A673 (cell line): ENCODE data around the gene OMP. TPM values are rescaled to one million over a fixed set of nuclear protein-coding genes. Genes with fewer than 3 reads are reported as not detected.
A peak's percentile ranks its signal among the peaks of the same experiment; 100 is the strongest.

Experiments used
- BruUV-seq: library from RNA; stranded (reverse); fragments of 400-500 nt; replicated peaks from 2 replicates; lab custom pipeline; 2021; lab: Mats Ljungman, UMichigan
- CTCF ChIA-PET: fragments of 300-600 bp; sonication (Branson Sonifier 250); formaldehyde crosslinking; loops from one replicate; lab custom pipeline; 2022; ENCODE audit warnings: antibody characterized with exemption; lab: Charles Lee
- POLR2A ChIA-PET: fragments of 300-600 bp; sonication (Branson Sonifier 250); formaldehyde crosslinking; loops from one replicate; lab custom pipeline; 2022; ENCODE audit warnings: antibody characterized with exemption; ENCODE audit not compliant: low non-redundant PET; lab: Charles Lee
- DNase-seq: peaks from one replicate; pipeline ENCODE4 v3.0.0-alpha.2; 2015; ENCODE audit warnings: low spot score
- H3K27ac ChIP-seq: fragments of 200-600 bp; sonication (generic); 2 replicates; pipeline ENCODE4 v1.5.1; 2016; ENCODE audit warnings: mixed run types, low read depth, mild to moderate bottlenecking, mixed read lengths, antibody characterized with exemption, low read length; ENCODE audit not compliant: poor library complexity, severe bottlenecking
- H3K27me3 ChIP-seq: fragments of 200-600 bp; sonication (generic); replicated peaks from 2 replicates; pipeline ENCODE4 v1.6.1; 2017; ENCODE audit warnings: mixed run types, low read depth, mild to moderate bottlenecking, mixed read lengths, antibody characterized with exemption, low read length; ENCODE audit not compliant: insufficient read depth, poor library complexity
- H3K36me3 ChIP-seq: fragments of 200-600 bp; sonication (generic); 2 replicates; pipeline ENCODE4 v1.6.1; 2016; ENCODE audit warnings: mixed run types, mild to moderate bottlenecking, mixed read lengths, antibody characterized with exemption, low read length; ENCODE audit not compliant: insufficient read depth, poor library complexity, severe bottlenecking
- H3K4me1 ChIP-seq: fragments of 200-600 bp; sonication (generic); 2 replicates; pipeline ENCODE4 v1.6.1; 2017; ENCODE audit warnings: mixed run types, mild to moderate bottlenecking, mixed read lengths, antibody characterized with exemption, low read length; ENCODE audit not compliant: insufficient read depth, poor library complexity, severe bottlenecking
- H3K4me3 ChIP-seq: fragments of 200-600 bp; sonication (generic); 2 replicates; pipeline ENCODE4 v1.5.1; 2016; ENCODE audit warnings: low read depth, mixed run types, mild to moderate bottlenecking, mixed read lengths, low read length; ENCODE audit not compliant: poor library complexity, severe bottlenecking
- H3K9me3 ChIP-seq: fragments of 200-600 bp; sonication (generic); 2 replicates; pipeline ENCODE4 v1.6.1; 2016; ENCODE audit warnings: mixed run types, low read depth, mild to moderate bottlenecking, mixed read lengths, antibody characterized with exemption, low read length; ENCODE audit not compliant: poor library complexity, severe bottlenecking
- EZH2 ChIP-seq: fragments of 200-600 bp; sonication (generic); IDR thresholded peaks from 2 replicates; pipeline ENCODE4 v1.6.1; 2017; ENCODE audit warnings: borderline replicate concordance, low read depth, mild to moderate bottlenecking, mixed read lengths, antibody characterized with exemption, low read length; ENCODE audit not compliant: poor library complexity, severe bottlenecking
- intact Hi-C: fragments of 100-400 bp; cut with micrococcal nuclease; formaldehyde crosslinking; loops from one replicate; pipeline ENCODE4 v1.10.0; 2022; ENCODE audit not compliant: unreplicated experiment
- total RNA-seq: library from RNA; stranded (reverse); gene quantifications from 2 replicates; pipeline ENCODE4 v1.2.3, GENCODE V29; 2021
- TF ChIP-seq, protein P1 (sequence below): fragments of 300-800, 200-600 bp; sonication (generic); conservative IDR thresholded peaks from 2 replicates; pipeline ENCODE4 v1.5.1; 2017; ENCODE audit warnings: low read depth, mild to moderate bottlenecking, antibody characterized with exemption, low read length, moderate library complexity, mixed read lengths

The OMP gene
- total RNA-seq, 1 experiment from 2014 or later = not detected

DNA sequence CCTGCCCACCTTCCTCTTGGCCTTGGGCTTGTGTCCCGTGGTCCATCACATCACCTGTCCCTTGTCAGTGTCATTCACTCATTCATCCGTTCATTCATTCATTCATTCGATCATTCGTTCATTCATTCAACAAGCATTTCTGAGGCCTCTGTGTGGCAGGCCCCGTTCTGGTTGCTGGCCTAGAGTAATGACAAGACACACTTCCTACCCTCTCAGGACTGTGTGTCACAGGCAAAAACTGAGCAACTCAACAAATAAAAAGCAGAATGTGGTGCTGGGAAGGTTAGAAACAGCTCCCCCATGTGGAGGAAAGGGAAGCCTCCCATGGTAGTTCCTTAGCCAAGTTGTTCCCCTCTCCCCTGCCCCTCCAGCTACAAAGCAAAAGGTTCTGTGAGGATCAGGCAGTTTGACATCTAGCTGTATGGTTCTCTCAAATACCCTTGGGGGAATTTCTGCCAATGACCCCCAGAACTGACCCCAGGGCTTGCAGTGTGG, 1.6 kb upstream of the OMP start:
- no peaks in the 10 kb centered on the region for H3K9me3 ChIP-seq
- no peaks in the 10 kb centered on the region for H3K27me3 ChIP-seq
- intact Hi-C loops = no loop called here
- no peak for TF ChIP-seq EZH2
- TF ChIP-seq, protein P1, sequence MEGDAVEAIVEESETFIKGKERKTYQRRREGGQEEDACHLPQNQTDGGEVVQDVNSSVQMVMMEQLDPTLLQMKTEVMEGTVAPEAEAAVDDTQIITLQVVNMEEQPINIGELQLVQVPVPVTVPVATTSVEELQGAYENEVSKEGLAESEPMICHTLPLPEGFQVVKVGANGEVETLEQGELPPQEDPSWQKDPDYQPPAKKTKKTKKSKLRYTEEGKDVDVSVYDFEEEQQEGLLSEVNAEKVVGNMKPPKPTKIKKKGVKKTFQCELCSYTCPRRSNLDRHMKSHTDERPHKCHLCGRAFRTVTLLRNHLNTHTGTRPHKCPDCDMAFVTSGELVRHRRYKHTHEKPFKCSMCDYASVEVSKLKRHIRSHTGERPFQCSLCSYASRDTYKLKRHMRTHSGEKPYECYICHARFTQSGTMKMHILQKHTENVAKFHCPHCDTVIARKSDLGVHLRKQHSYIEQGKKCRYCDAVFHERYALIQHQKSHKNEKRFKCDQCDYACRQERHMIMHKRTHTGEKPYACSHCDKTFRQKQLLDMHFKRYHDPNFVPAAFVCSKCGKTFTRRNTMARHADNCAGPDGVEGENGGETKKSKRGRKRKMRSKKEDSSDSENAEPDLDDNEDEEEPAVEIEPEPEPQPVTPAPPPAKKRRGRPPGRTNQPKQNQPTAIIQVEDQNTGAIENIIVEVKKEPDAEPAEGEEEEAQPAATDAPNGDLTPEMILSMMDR = peak; percentile 85
- POLR2A ChIA-PET = no interaction called here
- H3K36me3 ChIP-seq = no peaks in the 10 kb centered on the region
- no peak overlapping the region for H3K4me3 ChIP-seq
- no peak overlapping the region for H3K27ac ChIP-seq
- CTCF ChIA-PET = interaction anchor here (0.5 to 1.5 kb wide), 4 partner anchors 10 to 170 kb away, joined by 3 to 10 read pairs (median 4); no protein-coding TSS in a partner anchor
- peak; percentile 70 for DNase-seq
- BruUV-seq = no TSS peak
- H3K4me1 ChIP-seq = no peaks in the 10 kb centered on the region

DNA sequence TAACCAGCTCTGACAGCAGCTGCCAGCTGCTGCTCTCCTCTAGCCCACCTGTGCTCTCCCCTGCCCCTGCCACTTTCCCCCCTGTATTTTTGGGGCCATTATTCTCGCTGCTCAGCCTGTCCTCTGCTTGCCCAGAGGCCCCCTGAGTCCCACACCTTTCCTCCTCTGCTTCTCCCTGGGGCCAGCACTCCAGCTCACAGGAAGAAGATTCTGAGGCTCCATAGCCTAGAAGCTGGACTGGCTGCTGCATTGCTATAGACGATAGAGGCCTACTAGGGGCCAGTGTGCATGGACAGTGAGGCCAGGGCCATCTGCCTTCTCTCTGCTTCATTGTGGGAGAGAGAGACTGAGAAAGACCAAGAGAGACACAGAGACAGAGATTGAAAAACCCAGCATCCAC, 679 bp downstream of the OMP start:
- BruUV-seq = no TSS peak
- peaks cover 6% of the 10 kb centered on the region for H3K4me1 ChIP-seq

DNA sequence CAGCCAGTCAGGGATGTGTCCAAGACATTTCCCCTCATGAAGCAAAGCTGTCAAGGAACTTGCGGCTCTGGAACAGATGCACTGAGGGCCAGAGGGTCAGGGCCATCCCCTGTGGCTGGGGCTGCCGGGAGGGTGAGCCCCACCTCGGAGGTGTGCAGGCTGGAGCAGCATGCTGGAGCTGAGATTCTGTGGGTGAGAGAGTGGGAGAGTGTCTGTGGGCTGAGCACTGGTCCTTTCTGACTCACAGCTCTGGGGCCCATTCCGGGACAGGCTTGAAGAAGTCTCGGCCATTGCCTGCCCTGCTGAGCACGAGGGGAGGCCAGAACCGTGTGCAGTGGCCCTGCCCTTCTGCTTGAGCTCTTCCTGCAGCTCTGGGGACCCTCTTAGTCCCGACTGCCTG, 2.1 kb downstream of the OMP start:
- POLR2A ChIA-PET = no interaction called here
- no peak for TF ChIP-seq EZH2
- TF ChIP-seq, protein P1 = no peak
- no TSS peak for BruUV-seq
- DNase-seq = no peak
- Histone ChIP-seq H3K9me3 (no peaks in the 10 kb centered on the region), H3K27me3 (no peaks in the 10 kb centered on the region), H3K36me3 (no peaks in the 10 kb centered on the region), H3K4me1 (peaks cover 6% of the 10 kb centered on the region), H3K27ac (no peak overlapping the region), H3K4me3 (no peak overlapping the region)
- CTCF ChIA-PET = interaction anchor here (0.6 kb wide), 1 partner anchor 295 kb away, joined by 4 read pairs; no protein-coding TSS in a partner anchor
- intact Hi-C loops = no loop called here

More for the DNA sequence above, 679 bp downstream of the OMP start:
- TF ChIP-seq EZH2 = no peak
- TF ChIP-seq, protein P1 = no peak
- intact Hi-C loops = no loop called here
- H3K36me3 ChIP-seq = no peaks in the 10 kb centered on the region
- ChIA-PET POLR2A (no interaction called here), CTCF (no interaction called here)
- H3K27ac ChIP-seq = no peak overlapping the region
- no peak overlapping the region for H3K4me3 ChIP-seq
- no peak for DNase-seq
- no peaks in the 10 kb centered on the region for H3K9me3 ChIP-seq
- H3K27me3 ChIP-seq = no peaks in the 10 kb centered on the region
